Omental fat pad (tissue), 4 donors: ENCODE data around the gene DNAH11. TPM values are rescaled to one million over a fixed set of nuclear protein-coding genes. Genes with fewer than 3 reads are reported as not detected.
A peak's percentile ranks its signal among the peaks of the same experiment; 100 is the strongest.

Source experiments
- ATAC-seq: fragments of 150-250 bp; one replicate; pipeline ENCODE4 v1.9.1; 2016; ENCODE audit warnings: mild to moderate bottlenecking, moderate library complexity; ENCODE audit not compliant: low FRiP score
- DNase-seq: peaks from one replicate; pipeline ENCODE4 v3.0.0-alpha.2; 2019; ENCODE audit warnings: low spot score
- CTCF ChIP-seq, 3 donors: fragments of 450-650 bp; IDR thresholded peaks; one replicate each; pipeline ENCODE4 v1.5.1; 2016 to 2017; ENCODE audit warnings: antibody characterized with exemption in 3 of 3, mild to moderate bottlenecking in 3 of 3, moderate library complexity in 2 of 3
- total RNA-seq, 4 donors: library from RNA; depleted of rRNA; stranded (reverse); fragments of >200 nt; gene quantifications; one replicate each; pipeline ENCODE4 v1.1.0, GENCODE V29; 2016

DNAH11 gene
- total RNA-seq, 4 donors from 2014 or later: 0.32 to 0.88 (median 0.49) TPM

GRCh38 chr7:21603972-21604749 is 61.3 kb downstream of the DNAH11 start:
- no peak for TF ChIP-seq CTCF (IDR thresholded peaks at IDR 0.05)
- DNase-seq (no peak), ATAC-seq (no peak)

GRCh38 chr7:21605008-21605585 is 62.3 kb downstream of the DNAH11 start:
- no peak for TF ChIP-seq CTCF (IDR thresholded peaks at IDR 0.05)
- DNase-seq: no peak
- no peak for ATAC-seq

GRCh38 chr7:21608465-21608864 is 65.6 kb downstream of the DNAH11 start:
- no peak for DNase-seq
- no peak for ATAC-seq
- no peak for TF ChIP-seq CTCF (IDR thresholded peaks at IDR 0.05)

- DNase-seq: no peak
- TF ChIP-seq CTCF (IDR thresholded peaks at IDR 0.05): no peak
- no peak for ATAC-seq
Measured at GRCh38 chr7:21611129-21611528, 68.3 kb downstream of the DNAH11 start.

- no peak for TF ChIP-seq CTCF (IDR thresholded peaks at IDR 0.05)
- no peak for DNase-seq
- no peak for ATAC-seq
Measured at GRCh38 chr7:21616091-21616490, 73.3 kb downstream of the DNAH11 start.

- no peak for DNase-seq
- TF ChIP-seq CTCF (IDR thresholded peaks at IDR 0.05): no peak
- peak; percentile 37 for ATAC-seq
Measured at GRCh38 chr7:21616796-21617436, 74.1 kb downstream of the DNAH11 start.
